Body of pancreas (tissue), 4 donors: ENCODE results near the gene TPSAB1. TPM values are rescaled to one million over a fixed set of nuclear protein-coding genes. Genes with fewer than 3 reads are reported as not detected.

Experiments
- ATAC-seq: fragments of 150-250 bp; one replicate; pipeline ENCODE4 v1.9.1; 2016
- DNase-seq, 4 donors: peaks; one replicate each; pipeline ENCODE4 v3.0.0-alpha.2; 2019
- H3K27ac ChIP-seq, 4 donors: fragments of 200-600 bp; sonication (generic); 1 replicate in 3 of 4; 2 replicates in 1 of 4; pipeline versions ENCODE4 v1.5.1 to v1.6.1; 2016 to 2019; ENCODE audit warnings: mild to moderate bottlenecking in 1 of 4, mixed read lengths in 1 of 4, moderate library complexity in 1 of 4
- H3K27me3 ChIP-seq, 2 donors: fragments of 200-600 bp; sonication (generic); one replicate each; pipeline ENCODE4 v1.6.0; 2016; ENCODE audit warnings: mild to moderate bottlenecking in 1 of 2
- H3K36me3 ChIP-seq, 2 donors: fragments of 200-600 bp; sonication (generic); replicated peaks in 1 of 2; 2 replicates each; pipeline ENCODE4 v1.5.1; 2016; ENCODE audit warnings: low read depth in 2 of 2; ENCODE audit not compliant: insufficient read depth in 1 of 2
- H3K4me1 ChIP-seq: fragments of 200-600 bp; sonication (generic); one replicate; pipeline ENCODE4 v1.6.0; 2016
- H3K4me3 ChIP-seq, 2 donors: fragments of 200-600 bp; sonication (generic); 1 replicate in 1 of 2; 2 replicates in 1 of 2; pipeline ENCODE4 v1.5.1; 2016 to 2019
- H3K9me3 ChIP-seq, 3 donors: fragments of 200-600 bp; sonication (generic); 1 replicate in 2 of 3; 2 replicates in 1 of 3; pipeline ENCODE4 v1.5.1; 2016
- CTCF ChIP-seq, 7 experiments: fragments of 450-650 bp in 4 of 7; fragments of 200-600 bp in 3 of 7; sonication (generic) in 3 of 7; IDR thresholded peaks; one replicate each; pipeline ENCODE4 v1.5.1; 2016 to 2019; ENCODE audit warnings: antibody characterized with exemption in 7 of 7
- POLR2A ChIP-seq, 3 donors: fragments of 450-650 bp; IDR thresholded peaks; one replicate each; pipeline ENCODE4 v1.6.1; 2016; ENCODE audit warnings: antibody characterized with exemption in 3 of 3, mild to moderate bottlenecking in 2 of 3
- WGBS, 2 donors: methylation state at CpG; one replicate each; pipeline ENCODE4 v1.1.5; 2017; 5-methylcytosine and 5-hydroxymethylcytosine counted together
- intact Hi-C: fragments of 100-400 bp; cut with DNase I; formaldehyde crosslinking; loops from one replicate; pipeline ENCODE4 v1.15.1; 2023
- total RNA-seq, 2 donors: library from RNA; depleted of rRNA; stranded (reverse); fragments of >200 nt; gene quantifications; one replicate each; pipeline ENCODE4 v1.1.0, GENCODE V29; 2016

The TPSAB1 gene
- total RNA-seq, 2 donors from 2014 or later = 23.6 to 53.4 TPM

GRCh38 chr16:1277617-1278282 lies 37.2 kb downstream of the TPSAB1 start:
- intact Hi-C loops = no loop called here
- no peak overlapping the region for H3K27ac ChIP-seq
- H3K36me3 ChIP-seq = no peaks in the 10 kb centered on the region
- no peaks in the 10 kb centered on the region for H3K9me3 ChIP-seq
- DNase-seq = no peak
- TF ChIP-seq POLR2A (IDR thresholded peaks at IDR 0.05) (no peak), CTCF (IDR thresholded peaks at IDR 0.05) (no peak)
- no peaks in the 10 kb centered on the region for H3K4me1 ChIP-seq
- no peak for ATAC-seq
- WGBS, 2 donors = 38 to 52% methylated on average over 16 to 21 of the region's 21 CpGs
- H3K27me3 ChIP-seq = no peaks in the 10 kb centered on the region
- no peak overlapping the region for H3K4me3 ChIP-seq

- H3K27ac ChIP-seq = no peak overlapping the region
- H3K4me1 ChIP-seq = no peaks in the 10 kb centered on the region
- ATAC-seq (no peak), DNase-seq (no peak)
- H3K36me3 ChIP-seq = no peaks in the 10 kb centered on the region
- intact Hi-C loops = no loop called here
- H3K4me3 ChIP-seq = no peak overlapping the region
- TF ChIP-seq POLR2A (IDR thresholded peaks at IDR 0.05) = no peak
- no peak for TF ChIP-seq CTCF (IDR thresholded peaks at IDR 0.05)
- no peaks in the 10 kb centered on the region for H3K27me3 ChIP-seq
- WGBS, 2 donors = 13 to 31% methylated on average over 5 to 17 of the region's 18 CpGs
- no peaks in the 10 kb centered on the region for H3K9me3 ChIP-seq
Observed at GRCh38 chr16:1278477-1278876, 38.0 kb downstream of the TPSAB1 start.

DNA sequence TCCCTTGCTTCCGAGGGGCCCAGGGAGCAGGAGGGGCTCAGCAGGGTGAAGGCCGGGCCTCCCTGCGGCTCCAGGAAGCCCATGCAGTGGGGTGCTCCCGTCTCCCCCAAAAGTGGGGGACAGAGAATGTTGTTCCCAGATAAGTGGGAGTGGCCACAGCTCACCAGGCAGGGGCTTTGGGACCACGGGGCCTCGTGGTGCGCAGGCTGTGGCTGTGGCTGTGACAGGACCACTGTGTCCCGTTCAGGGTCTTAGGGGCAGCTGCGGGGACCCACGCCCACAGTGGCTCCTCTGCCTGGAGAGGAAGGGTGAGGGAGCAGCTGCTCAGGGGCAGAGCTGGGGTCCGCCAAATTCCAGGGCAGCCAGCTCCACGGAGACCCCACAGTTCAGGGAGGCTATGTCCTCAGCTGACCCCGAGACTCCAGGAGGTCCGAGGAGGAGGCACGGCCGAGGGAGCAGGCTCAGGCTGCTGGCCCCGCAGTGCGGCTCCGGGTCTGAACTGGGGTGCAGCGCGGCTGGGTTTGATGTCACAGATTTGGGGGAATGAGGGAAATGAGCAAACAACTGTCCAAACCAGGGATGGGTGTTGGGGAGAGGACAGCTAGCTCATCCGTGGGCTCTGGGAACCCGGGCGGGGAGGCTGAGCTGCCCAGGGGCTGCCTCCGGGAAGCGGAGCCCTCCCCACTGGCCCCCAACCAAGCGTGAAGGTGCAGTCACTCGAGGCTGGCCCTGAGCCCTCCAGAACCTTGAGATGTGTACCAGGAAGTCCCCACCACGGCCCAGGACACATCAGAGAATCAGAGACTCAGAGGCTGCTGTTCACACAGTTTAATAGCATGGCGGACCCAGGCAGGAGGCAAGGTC lies 38.8 kb downstream of the TPSAB1 start:
- DNase-seq = no peak

GRCh38 chr16:1279945-1280589 lies 39.6 kb downstream of the TPSAB1 start:
- no peak for ATAC-seq
- no peak for DNase-seq
- Histone ChIP-seq H3K4me3 (no peak overlapping the region), H3K27me3 (no peaks in the 10 kb centered on the region), H3K36me3 (no peaks in the 10 kb centered on the region), H3K27ac (no peak overlapping the region), H3K4me1 (no peaks in the 10 kb centered on the region), H3K9me3 (no peaks in the 10 kb centered on the region)
- intact Hi-C loops = no loop called here
- no peak for TF ChIP-seq POLR2A (IDR thresholded peaks at IDR 0.05)
- 68% methylated on average over 19 of the region's 29 CpGs; no CpG with 5 or more reads in 1 of the 2 donors for WGBS, 2 donors

More for the DNA sequence above, 38.8 kb downstream of the TPSAB1 start:
- TF ChIP-seq POLR2A (IDR thresholded peaks at IDR 0.05) (no peak), CTCF (IDR thresholded peaks at IDR 0.05) (no peak)
- no peak for ATAC-seq
- Histone ChIP-seq H3K4me1 (no peaks in the 10 kb centered on the region), H3K36me3 (no peaks in the 10 kb centered on the region), H3K27me3 (no peaks in the 10 kb centered on the region), H3K27ac (no peak overlapping the region), H3K4me3 (no peak overlapping the region), H3K9me3 (no peaks in the 10 kb centered on the region)
- intact Hi-C loops = no loop called here
- 67 to 68% methylated on average over 14 to 29 of the region's 30 CpGs for whole genome bisulfite sequencing, 2 donors

- no peaks in the 10 kb centered on the region for H3K27me3 ChIP-seq
- no peak for ATAC-seq
- no peak for DNase-seq
- no peaks in the 10 kb centered on the region for H3K4me1 ChIP-seq
- no peak overlapping the region for H3K27ac ChIP-seq
- WGBS, 2 donors = 65 to 75% methylated on average over 7 to 8 of the region's 8 CpGs
- H3K4me3 ChIP-seq = no peak overlapping the region
- no peaks in the 10 kb centered on the region for H3K36me3 ChIP-seq
- intact Hi-C loops = no loop called here
- TF ChIP-seq CTCF (IDR thresholded peaks at IDR 0.05) (no peak), POLR2A (IDR thresholded peaks at IDR 0.05) (no peak)
- H3K9me3 ChIP-seq = no peaks in the 10 kb centered on the region
Observed at GRCh38 chr16:1280783-1281182, 40.3 kb downstream of the TPSAB1 start.
